ENCODE results near the gene TIGAR.

The TIGAR gene

GRCh38 chr12:4281173-4281654 is 39.8 kb upstream of the TIGAR start:
- intact Hi-C loops (cut with DNase I) = loop anchor here (10.0 kb wide), 1 partner anchor 286 kb away; no protein-coding TSS in a partner anchor
- DNase-seq = peak in 1 of 42 donors; percentile 61

- peak in 1 of 42 donors; percentile 22 for DNase-seq
Measured at GRCh38 chr12:4282103-4282891, 38.7 kb upstream of the TIGAR start.

GRCh38 chr12:4282892-4283511 is 38.0 kb upstream of the TIGAR start:
- DNase-seq = peak in 1 of 42 donors; percentile 32

More at GRCh38 chr12:4282103-4282891, 38.7 kb upstream of the TIGAR start:
- intact Hi-C loops (cut with DNase I) = loop anchor here (10.0 kb wide), 1 partner anchor 287 kb away; no protein-coding TSS in a partner anchor

GRCh38 chr12:4283512-4284255 is 37.3 kb upstream of the TIGAR start:
- intact Hi-C loops (cut with DNase I) = loop anchor here (10.0 kb wide), 1 partner anchor 289 kb away; no protein-coding TSS in a partner anchor
- DNase-seq = peak in 2 of 42 donors; percentile 48 to 71

More at GRCh38 chr12:4282892-4283511, 38.0 kb upstream of the TIGAR start:
- intact Hi-C loops (cut with DNase I) = loop anchor here (10.0 kb wide), 1 partner anchor 288 kb away; no protein-coding TSS in a partner anchor

GRCh38 chr12:4284306-4284705 is 36.7 kb upstream of the TIGAR start:
- DNase-seq = peak in 1 of 42 donors; percentile 38
- intact Hi-C loops (cut with DNase I) = loop anchor here (10.0 kb wide), 1 partner anchor 290 kb away; no protein-coding TSS in a partner anchor

- DNase-seq = peak in 1 of 42 donors; percentile 28
- intact Hi-C loops (cut with DNase I) = loop anchor here (10.0 kb wide), 1 partner anchor 290 kb away; no protein-coding TSS in a partner anchor
Measured at GRCh38 chr12:4285070-4285469, 35.9 kb upstream of the TIGAR start.

- intact Hi-C loops (cut with DNase I) = loop anchor here (10.0 kb wide), 1 partner anchor 291 kb away; no protein-coding TSS in a partner anchor
Measured at GRCh38 chr12:4286228-4286627, 34.8 kb upstream of the TIGAR start.

GRCh38 chr12:4286771-4287317 is 34.2 kb upstream of the TIGAR start:
- peak in 1 of 42 donors; percentile 38 for DNase-seq
- intact Hi-C loops (cut with DNase I) = loop anchor here (10.0 kb wide), 1 partner anchor 292 kb away; no protein-coding TSS in a partner anchor

More at GRCh38 chr12:4286228-4286627, 34.8 kb upstream of the TIGAR start:
- peak in 2 of 42 donors; percentile 16 to 40 for DNase-seq

GRCh38 chr12:4287325-4288211 is 33.4 kb upstream of the TIGAR start:
- intact Hi-C loops (cut with DNase I) = loop anchor here (10.0 kb wide), 1 partner anchor 293 kb away; no protein-coding TSS in a partner anchor
- peak in 1 of 42 donors; percentile 42 for DNase-seq

- peak in 1 of 42 donors; percentile 46 for DNase-seq
- intact Hi-C loops (cut with DNase I) = loop anchor here (10.0 kb wide), 1 partner anchor 294 kb away; no protein-coding TSS in a partner anchor
Measured at GRCh38 chr12:4288296-4289131, 32.5 kb upstream of the TIGAR start.

- no peak for DNase-seq
- intact Hi-C loops (cut with DNase I) = loop anchor here (10.0 kb wide), 1 partner anchor 295 kb away; no protein-coding TSS in a partner anchor
Measured at GRCh38 chr12:4289231-4289878, 31.7 kb upstream of the TIGAR start.

GRCh38 chr12:4289998-4290790 is 30.8 kb upstream of the TIGAR start:
- intact Hi-C loops (cut with DNase I) = loop anchor here (10.0 kb wide), 1 partner anchor 295 kb away; no protein-coding TSS in a partner anchor
- no peak for DNase-seq

- intact Hi-C loops (cut with DNase I) = no loop called here
- no peak for DNase-seq
Measured at GRCh38 chr12:4292341-4293073, 28.5 kb upstream of the TIGAR start.

- intact Hi-C loops (cut with DNase I) = no loop called here
Measured at GRCh38 chr12:4293299-4293965, 27.6 kb upstream of the TIGAR start.

More at GRCh38 chr12:4293299-4293965, 27.6 kb upstream of the TIGAR start:
- DNase-seq = peak in 8 of 42 donors; percentile 35 to 74 (median 48)

Data from head of caudate nucleus (tissue), 42 donors.